Upper lobe of left lung (tissue), 6 donors: Measurements from ENCODE around the gene GLUL. TPM values are rescaled to one million over a fixed set of nuclear protein-coding genes. Genes with fewer than 3 reads are reported as not detected.
A peak's percentile ranks its signal among the peaks of the same experiment; 100 is the strongest.
"Not testable (repeated sequence)": the region's sequence is repeated elsewhere in the genome, so short reads cannot be mapped to it uniquely, and the experiment has no call there.

ENCODE experiments used
- ATAC-seq, 2 donors: fragments of 200-7000 bp; cut with Tn5 transposase; one replicate each; pipeline ENCODE4 v1.9.1; 2022; ENCODE audit warnings: mild to moderate bottlenecking in 2 of 2, moderate library complexity in 2 of 2; ENCODE audit not compliant: low FRiP score in 2 of 2
- DNase-seq, 2 donors: peaks; one replicate each; pipeline ENCODE4 v3.0.0-alpha.2; 2019 to 2020
- H3K27ac ChIP-seq, 4 donors: fragments of 200-600 bp; sonication (generic); one replicate each; pipeline ENCODE4 v1.5.1; 2016 to 2019
- H3K27me3 ChIP-seq, 4 donors: fragments of 200-600 bp; sonication (generic); one replicate each; pipeline ENCODE4 v1.5.1; 2017 to 2019
- H3K36me3 ChIP-seq, 4 donors: fragments of 200-600 bp; sonication (generic); one replicate each; pipeline ENCODE4 v1.5.1; 2016 to 2019
- H3K4me1 ChIP-seq, 4 donors: fragments of 200-600 bp; sonication (generic); one replicate each; pipeline ENCODE4 v1.5.1; 2018 to 2019
- H3K4me3 ChIP-seq, 4 donors: fragments of 200-600 bp; sonication (generic); one replicate each; pipeline ENCODE4 v1.5.1; 2017 to 2019; ENCODE audit warnings: mild to moderate bottlenecking in 2 of 4, moderate library complexity in 1 of 4
- H3K9me3 ChIP-seq, 4 donors: fragments of 200-600 bp; sonication (generic); one replicate each; pipeline ENCODE4 v1.5.1; 2018 to 2019
- CTCF ChIP-seq, 6 experiments: fragments of 450-650 bp in 4 of 6; fragments of 200-600 bp in 2 of 6; sonication (generic) in 2 of 6; IDR thresholded peaks; one replicate each; pipeline ENCODE4 v1.5.1; 2016 to 2019; ENCODE audit warnings: antibody characterized with exemption in 6 of 6
- EP300 ChIP-seq, 4 donors: sonication (generic); formaldehyde crosslinking; IDR thresholded peaks; one replicate each; pipeline ENCODE4 v1.5.1; 2017; ENCODE audit warnings: antibody characterized with exemption in 4 of 4, control low read depth in 2 of 4
- POLR2A ChIP-seq, 4 donors: fragments of 450-650 bp; IDR thresholded peaks; one replicate each; pipeline ENCODE4 v1.5.1; 2016 to 2017; ENCODE audit warnings: antibody characterized with exemption in 4 of 4, mild to moderate bottlenecking in 2 of 4
- POLR2AphosphoS5 ChIP-seq, 2 donors: sonication (generic); formaldehyde crosslinking; IDR thresholded peaks; one replicate each; pipeline ENCODE4 v1.5.1; 2017; ENCODE audit warnings: antibody characterized with exemption in 2 of 2
- WGBS, 2 donors: methylation state at CpG; one replicate each; pipeline ENCODE4 v1.1.5; 2017 to 2018; 5-methylcytosine and 5-hydroxymethylcytosine counted together
- total RNA-seq, 6 donors: library from RNA; depleted of rRNA in 4 of 6; stranded (reverse); fragments of >200 nt in 4 of 6; gene quantifications; one replicate each; pipeline versions ENCODE4 v1.1.0 to v1.2.1, GENCODE V29; 2016 to 2021
- donor health status: DM: no; HTN: no; CAD: no; lungs with moderate emphysema.
- donor health status: DM: no; HTN: yes; CAD: no; lungs with severe emphysema.

GLUL gene
- total RNA-seq, 6 donors from 2014 or later, result 1,145 to 1,831 (median 1,583) TPM

GRCh38 chr1:182383037-182383661 is 8.4 kb downstream of the GLUL start:
- Histone ChIP-seq H3K4me3 (no peak overlapping the region), H3K36me3 (peaks cover 50 to 64% (median 59%) of the 10 kb centered on the region in 4 donors), H3K4me1 (peaks cover 8 to 31% (median 24%) of the 10 kb centered on the region in 4 donors), H3K27ac (no peak overlapping the region), H3K9me3 (no peaks in the 10 kb centered on the region), H3K27me3 (no peaks in the 10 kb centered on the region)
- no peak for ATAC-seq
- 78 to 80% methylated on average over 4 of the region's 4 CpGs for WGBS, 2 donors
- TF ChIP-seq POLR2AphosphoS5 (IDR thresholded peaks at IDR 0.05) (peak; percentile 24 to 72), EP300 (IDR thresholded peaks at IDR 0.05) (no peak), POLR2A (IDR thresholded peaks at IDR 0.05) (peak in 1 of 4 donors; percentile 42), CTCF (IDR thresholded peaks at IDR 0.05) (no peak)
- no peak for DNase-seq

- ATAC-seq (no peak), DNase-seq (no peak)
- Histone ChIP-seq H3K27ac (no peak overlapping the region), H3K27me3 (no peaks in the 10 kb centered on the region), H3K4me1 (peaks cover 8 to 21% (median 19%) of the 10 kb centered on the region in 4 donors), H3K36me3 (peaks cover 40 to 54% (median 49%) of the 10 kb centered on the region in 4 donors), H3K9me3 (no peaks in the 10 kb centered on the region), H3K4me3 (no peak overlapping the region)
- TF ChIP-seq POLR2AphosphoS5 (IDR thresholded peaks at IDR 0.05), result peak; percentile 28 to 38
- TF ChIP-seq POLR2A (IDR thresholded peaks at IDR 0.05), result peak in 1 of 4 donors; percentile 36
- TF ChIP-seq CTCF (IDR thresholded peaks at IDR 0.05), result no peak
- 86 to 89% methylated on average over 9 of the region's 9 CpGs for WGBS, 2 donors
Observed at GRCh38 chr1:182381962-182382819, 9.4 kb downstream of the GLUL start.

GRCh38 chr1:182380199-182380598 is 11.4 kb downstream of the GLUL start:
- no peak for DNase-seq
- H3K36me3 ChIP-seq, result peaks cover 20 to 34% (median 29%) of the 10 kb centered on the region in 4 donors
- H3K27me3 ChIP-seq, result no peaks in the 10 kb centered on the region
- no peaks in the 10 kb centered on the region for H3K9me3 ChIP-seq
- TF ChIP-seq POLR2A (IDR thresholded peaks at IDR 0.05) (no peak), CTCF (IDR thresholded peaks at IDR 0.05) (no peak), EP300 (IDR thresholded peaks at IDR 0.05) (no peak), POLR2AphosphoS5 (IDR thresholded peaks at IDR 0.05) (no peak)
- H3K4me3 ChIP-seq, result no peak overlapping the region
- H3K27ac ChIP-seq, result peak overlapping the region in 3 of 4 donors; percentile 13 to 28 (median 26)
- H3K4me1 ChIP-seq, result peaks cover 0 to 9% (median 7%) of the 10 kb centered on the region in 4 donors
- ATAC-seq, result no peak
- 74 to 82% methylated on average over 4 of the region's 4 CpGs for WGBS, 2 donors

- Histone ChIP-seq H3K36me3 (peaks cover 16 to 30% (median 25%) of the 10 kb centered on the region in 4 donors), H3K27ac (peak overlapping the region in 1 of 4 donors; percentile 26)
- not testable (repeated sequence) for H3K9me3 ChIP-seq, H3K27me3 ChIP-seq, H3K4me3 ChIP-seq, ATAC-seq, H3K4me1 ChIP-seq
- WGBS, 2 donors, result 72 to 78% methylated on average over 7 of the region's 7 CpGs
- DNase-seq, result peak in 1 of 2 donors; percentile 38
Observed at GRCh38 chr1:182379781-182380180, 11.8 kb downstream of the GLUL start.

- Histone ChIP-seq H3K4me1 (peaks cover 0 to 3% (median 0%) of the 10 kb centered on the region in 4 donors), H3K9me3 (no peaks in the 10 kb centered on the region), H3K36me3 (peaks cover 0 to 3% (median 1%) of the 10 kb centered on the region in 4 donors), H3K27me3 (no peaks in the 10 kb centered on the region), H3K27ac (no peak overlapping the region), H3K4me3 (no peak overlapping the region)
- DNase-seq, result no peak
- ATAC-seq, result no peak
- TF ChIP-seq POLR2AphosphoS5 (IDR thresholded peaks at IDR 0.05), result no peak
- TF ChIP-seq POLR2A (IDR thresholded peaks at IDR 0.05), result no peak
- TF ChIP-seq CTCF (IDR thresholded peaks at IDR 0.05), result no peak
- TF ChIP-seq EP300 (IDR thresholded peaks at IDR 0.05), result no peak
Observed at GRCh38 chr1:182376936-182377574, 14.5 kb downstream of the GLUL start.
